Duodenal mucosa (tissue), 2 donors: ENCODE measurements around the gene FBRSL1.

Experiments used
- H3K27ac ChIP-seq: one replicate; pipeline ENCODE4 v1.7.0; 2013; ENCODE audit warnings: low read depth, low read length
- H3K27me3 ChIP-seq, 2 donors: one replicate each; pipeline ENCODE4 v1.7.0; 2013; ENCODE audit warnings: low read length in 2 of 2, control low read depth in 1 of 2; ENCODE audit not compliant: insufficient read depth in 2 of 2, control insufficient read depth in 1 of 2
- H3K36me3 ChIP-seq, 2 donors: one replicate each; pipeline ENCODE4 v1.7.0; 2013; ENCODE audit warnings: low read length in 2 of 2, control low read depth in 1 of 2; ENCODE audit not compliant: insufficient read depth in 2 of 2, control insufficient read depth in 1 of 2
- H3K4me1 ChIP-seq, 2 donors: one replicate each; pipeline ENCODE4 v1.7.0; 2013; ENCODE audit warnings: low read length in 2 of 2, control low read depth in 1 of 2; ENCODE audit not compliant: insufficient read depth in 2 of 2, control insufficient read depth in 1 of 2
- H3K4me3 ChIP-seq, 2 donors: one replicate each; pipeline ENCODE4 v1.7.0; 2013; ENCODE audit warnings: low read length in 2 of 2, low read depth in 1 of 2
- H3K9ac ChIP-seq, 2 donors: one replicate each; pipeline ENCODE4 v1.7.0; 2013; ENCODE audit warnings: low read length in 2 of 2, low read depth in 1 of 2
- H3K9me3 ChIP-seq, 2 donors: one replicate each; pipeline ENCODE4 v1.7.0; 2013; ENCODE audit warnings: low read length in 2 of 2, control low read depth in 1 of 2; ENCODE audit not compliant: control insufficient read depth in 1 of 2

The FBRSL1 gene

GRCh38 chr12:132538663-132538990, 48.7 kb downstream of the FBRSL1 start:
- H3K4me1 ChIP-seq = no peaks in the 10 kb centered on the region
- no peak overlapping the region for H3K9ac ChIP-seq
- H3K36me3 ChIP-seq = no peaks in the 10 kb centered on the region
- H3K9me3 ChIP-seq = peaks cover 0 to 6% of the 10 kb centered on the region in 2 donors
- H3K4me3 ChIP-seq = no peak overlapping the region
- H3K27ac ChIP-seq = no peak overlapping the region
- no peaks in the 10 kb centered on the region for H3K27me3 ChIP-seq

GRCh38 chr12:132539016-132539773, 49.2 kb downstream of the FBRSL1 start:
- Histone ChIP-seq H3K27me3 (no peaks in the 10 kb centered on the region), H3K27ac (no peak overlapping the region), H3K36me3 (no peaks in the 10 kb centered on the region), H3K9me3 (peaks cover 0 to 6% of the 10 kb centered on the region in 2 donors), H3K4me3 (no peak overlapping the region), H3K4me1 (no peaks in the 10 kb centered on the region), H3K9ac (no peak overlapping the region)

GRCh38 chr12:132540436-132540835, 50.5 kb downstream of the FBRSL1 start:
- Histone ChIP-seq H3K27me3 (no peaks in the 10 kb centered on the region), H3K36me3 (no peaks in the 10 kb centered on the region), H3K9ac (no peak overlapping the region)

GRCh38 chr12:132541200-132541599, 51.2 kb downstream of the FBRSL1 start:
- H3K4me3 ChIP-seq = no peak overlapping the region
- H3K27me3 ChIP-seq = no peaks in the 10 kb centered on the region
- H3K9me3 ChIP-seq = peaks cover 0 to 2% of the 10 kb centered on the region in 2 donors
- H3K4me1 ChIP-seq = peaks cover 12 to 14% of the 10 kb centered on the region in 2 donors
- H3K36me3 ChIP-seq = no peaks in the 10 kb centered on the region
- H3K9ac ChIP-seq = no peak overlapping the region
- no peak overlapping the region for H3K27ac ChIP-seq

More at GRCh38 chr12:132540436-132540835, 50.5 kb downstream of the FBRSL1 start:
- Histone ChIP-seq H3K27ac (no peak overlapping the region), H3K4me3 (no peak overlapping the region), H3K9me3 (peaks cover 0 to 6% of the 10 kb centered on the region in 2 donors), H3K4me1 (peaks cover 9 to 10% of the 10 kb centered on the region in 2 donors)

- Histone ChIP-seq H3K4me3 (no peak overlapping the region), H3K36me3 (no peaks in the 10 kb centered on the region), H3K4me1 (peaks cover 12 to 14% of the 10 kb centered on the region in 2 donors), H3K27me3 (no peaks in the 10 kb centered on the region), H3K9ac (no peak overlapping the region), H3K9me3 (no peaks in the 10 kb centered on the region), H3K27ac (no peak overlapping the region)
Observed at GRCh38 chr12:132541996-132542395, 52.0 kb downstream of the FBRSL1 start.

- Histone ChIP-seq H3K9me3 (no peaks in the 10 kb centered on the region), H3K36me3 (no peaks in the 10 kb centered on the region), H3K4me1 (peaks cover 12 to 14% of the 10 kb centered on the region in 2 donors), H3K9ac (no peak overlapping the region), H3K27ac (no peak overlapping the region), H3K27me3 (no peaks in the 10 kb centered on the region), H3K4me3 (no peak overlapping the region)
Observed at GRCh38 chr12:132542661-132543060, 52.7 kb downstream of the FBRSL1 start.

- Histone ChIP-seq H3K4me1 (peaks cover 12 to 14% of the 10 kb centered on the region in 2 donors), H3K9me3 (no peaks in the 10 kb centered on the region), H3K36me3 (no peaks in the 10 kb centered on the region), H3K4me3 (no peak overlapping the region), H3K9ac (no peak overlapping the region), H3K27me3 (no peaks in the 10 kb centered on the region), H3K27ac (no peak overlapping the region)
Observed at GRCh38 chr12:132543298-132544079, 53.5 kb downstream of the FBRSL1 start.

GRCh38 chr12:132544080-132544397, 54.1 kb downstream of the FBRSL1 start:
- H3K9me3 ChIP-seq = no peaks in the 10 kb centered on the region
- H3K27me3 ChIP-seq = no peaks in the 10 kb centered on the region
- H3K27ac ChIP-seq = no peak overlapping the region
- H3K4me1 ChIP-seq = peaks cover 12 to 14% of the 10 kb centered on the region in 2 donors
- no peak overlapping the region for H3K4me3 ChIP-seq
- H3K9ac ChIP-seq = no peak overlapping the region
- no peaks in the 10 kb centered on the region for H3K36me3 ChIP-seq

- Histone ChIP-seq H3K27me3 (no peaks in the 10 kb centered on the region), H3K4me1 (peaks cover 12 to 14% of the 10 kb centered on the region in 2 donors), H3K9me3 (no peaks in the 10 kb centered on the region), H3K36me3 (peaks cover 0 to 3% of the 10 kb centered on the region in 2 donors), H3K9ac (peak overlapping the region; percentile 11 to 22), H3K4me3 (no peak overlapping the region), H3K27ac (no peak overlapping the region)
Observed at GRCh38 chr12:132544498-132544897, 54.5 kb downstream of the FBRSL1 start.

- H3K9me3 ChIP-seq = no peaks in the 10 kb centered on the region
- peak overlapping the region in 1 of 2 donors; percentile 48 for H3K4me3 ChIP-seq
- H3K9ac ChIP-seq = peak overlapping the region in 1 of 2 donors; percentile 11
- peaks cover 0 to 3% of the 10 kb centered on the region in 2 donors for H3K36me3 ChIP-seq
- H3K27me3 ChIP-seq = no peaks in the 10 kb centered on the region
- no peak overlapping the region for H3K27ac ChIP-seq
- H3K4me1 ChIP-seq = peaks cover 12 to 14% of the 10 kb centered on the region in 2 donors
Observed at GRCh38 chr12:132545164-132545953, 55.4 kb downstream of the FBRSL1 start.
